Measurements from ENCODE around the gene C1orf52.

DNA sequence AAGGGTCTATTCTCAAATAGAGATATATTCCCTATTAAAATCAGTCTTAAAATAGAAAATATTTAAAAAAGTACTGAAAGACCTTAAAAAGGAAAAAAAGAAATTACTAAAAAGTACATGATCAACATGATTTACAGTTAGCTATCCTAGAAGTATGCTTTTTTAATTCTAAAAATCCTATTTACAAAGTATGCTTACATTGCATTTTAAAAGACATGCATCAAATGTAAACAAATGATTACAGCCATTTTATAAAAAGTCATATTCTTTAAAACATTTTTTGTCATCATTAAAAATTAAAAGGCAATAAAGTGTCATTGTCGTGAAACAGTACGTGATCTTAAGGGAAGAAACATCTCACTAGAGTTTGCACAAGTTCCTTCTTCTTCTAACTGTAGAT lies 7.9 kb upstream of the C1orf52 start:
- no peak for TF ChIP-seq POLR2AphosphoS5 (IDR thresholded peaks at IDR 0.05; ENCODE audit: low read depth, low read length)
- TF ChIP-seq POLR2A (IDR thresholded peaks at IDR 0.05; ENCODE audit: low read depth, low read length) = no peak
- TF ChIP-seq TAF1 (IDR thresholded peaks at IDR 0.05; ENCODE audit: low read depth, low read length) = no peak
